ENCODE data around the gene CRYGA. TPM values are rescaled to one million over a fixed set of nuclear protein-coding genes. Genes with fewer than 3 reads are reported as not detected.
"Not testable (repeated sequence)": the region's sequence is repeated elsewhere in the genome, so short reads cannot be mapped to it uniquely, and the experiment has no call there.

Gene CRYGA
- polyA plus RNA-seq, 1 of the 3 experiments (the other 2 are of a cell fraction) = not detected

GRCh38 chr2:208142240-208142924 lies 21.0 kb downstream of the CRYGA start (continued):
- TF ChIP-seq REST (IDR thresholded peaks at IDR 0.05; ENCODE audit: low read depth, low read length) (no peak), NRF1 (IDR thresholded peaks at IDR 0.05; ENCODE audit: low read depth, low read length) (no peak)

GRCh38 chr2:208139447-208139846 lies 23.9 kb downstream of the CRYGA start:
- Histone ChIP-seq H4K20me1 (ENCODE audit: insufficient read depth) (no peaks in the 10 kb centered on the region), H3K9ac (no peak overlapping the region), H3K36me3 (replicated peaks in 1 of 2; ENCODE audit: control insufficient read depth in 1 of 2, insufficient read depth in 2 of 2, low read length in 1 of 2) (no peaks in the 10 kb centered on the region), H3K27ac (ENCODE audit: low read depth in 2 of 2, low read length in 1 of 2) (no peak overlapping the region), H3K79me2 (ENCODE audit: insufficient read depth) (no peaks in the 10 kb centered on the region), H3K9me2 (no peaks in the 10 kb centered on the region), H3K4me2 (no peak overlapping the region), H3K4me3 (ENCODE audit: low read depth in 2 of 2, low read length in 1 of 2) (no peak overlapping the region), H3F3A (replicated peaks; ENCODE audit: insufficient read depth) (no peaks in the 10 kb centered on the region), H3K27me3 (ENCODE audit: insufficient read depth) (no peaks in the 10 kb centered on the region), H3K4me1 (ENCODE audit: control insufficient read depth in 1 of 2, insufficient read depth in 2 of 2, low read depth in 1 of 2, low read length in 1 of 2) (peaks cover 6 to 15% of the 10 kb centered on the region in 2 experiments; a peak in 3 of 4 replicates), H3K9me3 (no peaks in the 10 kb centered on the region), H2AFZ (ENCODE audit: low read depth) (no peak overlapping the region)
- CTCF ChIA-PET = no interaction called here
- WGBS (ENCODE audit: low lambda C conversion rate) = 90% methylated on average over 18 of the region's 18 CpGs
- POLR2A ChIA-PET = no interaction called here
- DNase-seq = no peak
- TF ChIP-seq FOSL2 (IDR thresholded peaks at IDR 0.05; ENCODE audit: borderline replicate concordance, low read depth) (no peak), JUND (IDR thresholded peaks at IDR 0.05) (no peak), SMC3 (IDR thresholded peaks at IDR 0.05; ENCODE audit: low read depth, low read length) (no peak), SIN3A (IDR thresholded peaks at IDR 0.05; ENCODE audit: borderline replicate concordance, low read depth, low read length) (no peak), IRF3 (IDR thresholded peaks at IDR 0.05; ENCODE audit: low read depth, low read length) (no peak), RFX5 (IDR thresholded peaks at IDR 0.05; ENCODE audit: low read length) (no peak), GABPA (IDR thresholded peaks at IDR 0.05; ENCODE audit: low read depth) (no peak), YY1 (IDR thresholded peaks at IDR 0.05; ENCODE audit: low read depth) (no peak)

GRCh38 chr2:208138334-208138733 lies 25.1 kb downstream of the CRYGA start:
- WGBS (ENCODE audit: low lambda C conversion rate) = 90% methylated on average over 7 of the region's 7 CpGs
- H3K27ac ChIP-seq (ENCODE audit: low read depth in 2 of 2, low read length in 1 of 2); H2AFZ ChIP-seq (ENCODE audit: low read depth); POLR2A ChIA-PET; H3K4me2 ChIP-seq; H3F3A ChIP-seq (replicated peaks; ENCODE audit: insufficient read depth); H3K9me2 ChIP-seq; H3K4me3 ChIP-seq (ENCODE audit: low read depth in 2 of 2, low read length in 1 of 2); H3K9me3 ChIP-seq; H3K79me2 ChIP-seq (ENCODE audit: insufficient read depth); H3K36me3 ChIP-seq (replicated peaks in 1 of 2; ENCODE audit: control insufficient read depth in 1 of 2, insufficient read depth in 2 of 2, low read length in 1 of 2); H3K27me3 ChIP-seq (ENCODE audit: insufficient read depth); H3K9ac ChIP-seq; H4K20me1 ChIP-seq (ENCODE audit: insufficient read depth); DNase-seq: not testable (repeated sequence)
- H3K4me1 ChIP-seq (ENCODE audit: control insufficient read depth in 1 of 2, insufficient read depth in 2 of 2, low read depth in 1 of 2, low read length in 1 of 2) = peaks cover 6 to 15% of the 10 kb centered on the region in 2 experiments; a peak in 3 of 4 replicates
- CTCF ChIA-PET = interaction anchor here (2.1 to 2.2 kb wide), 2 partner anchors 37 kb away, joined by 7 to 10 read pairs; no protein-coding TSS in a partner anchor
